ENCODE data around the gene NT5C3B.
"Not testable (repeated sequence)": the region's sequence is repeated elsewhere in the genome, so short reads cannot be mapped to it uniquely, and the experiment has no call there.

NT5C3B gene

DNA sequence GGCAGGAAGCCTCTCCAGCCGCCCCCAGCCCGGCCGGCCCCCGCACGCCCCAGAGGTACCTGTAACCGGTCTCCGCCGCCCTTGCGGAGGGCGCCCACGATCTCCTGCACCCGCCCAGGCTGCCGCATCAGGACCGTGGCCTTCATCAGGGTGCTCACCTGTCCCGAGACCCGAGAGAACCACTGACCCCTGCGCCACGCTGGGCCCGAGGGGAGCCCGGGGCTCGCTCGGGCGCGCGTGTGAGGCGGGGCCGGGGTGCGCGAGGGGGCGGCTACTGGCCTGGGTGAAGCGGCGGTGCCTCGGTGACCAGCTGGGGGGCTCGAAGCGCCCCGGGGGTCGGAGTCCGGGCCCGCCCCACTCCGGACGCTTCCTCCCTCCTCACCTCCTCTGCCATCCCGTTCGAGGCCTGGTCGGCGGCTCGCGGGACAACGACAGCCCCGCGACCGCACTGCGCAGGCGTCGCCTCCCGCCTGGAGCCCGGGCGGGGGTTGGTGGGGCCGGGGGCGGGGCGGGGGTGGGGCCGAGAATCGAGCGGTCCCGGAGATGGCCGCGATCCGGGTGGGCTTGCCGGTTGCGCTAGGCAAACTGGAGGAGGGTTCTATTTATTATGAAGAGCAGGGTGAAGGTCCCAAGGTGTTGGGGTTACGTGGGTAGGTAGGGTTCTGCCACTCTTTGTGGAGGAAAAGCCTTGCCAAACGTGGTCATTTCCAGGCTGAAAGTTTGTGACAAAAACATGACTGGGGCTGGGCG, at the start of gene NT5C3B:
NT5C3B (minus strand) TSS at position 433 of the 750 bp plus-strand sequence; CDS start at position 394, 39 bp downstream.
- Mint-ChIP-seq H3K36me3 (ENCODE audit: low read depth) (peaks cover 8% of the 10 kb centered on the region), H3K4me1 (ENCODE audit: low read depth) (peaks cover 13% of the 10 kb centered on the region), H3K27ac (peak within 1 kb of the TSS; percentile 62), H3K27me3 (ENCODE audit: low read depth) (peaks cover 2% of the 10 kb centered on the region), H3K9me3 (no peaks in the 10 kb centered on the region), H3K4me3 (peak within 1 kb of the TSS; percentile 84)
- DNase-seq (ENCODE audit: low spot score), result peak; percentile 51

DNA sequence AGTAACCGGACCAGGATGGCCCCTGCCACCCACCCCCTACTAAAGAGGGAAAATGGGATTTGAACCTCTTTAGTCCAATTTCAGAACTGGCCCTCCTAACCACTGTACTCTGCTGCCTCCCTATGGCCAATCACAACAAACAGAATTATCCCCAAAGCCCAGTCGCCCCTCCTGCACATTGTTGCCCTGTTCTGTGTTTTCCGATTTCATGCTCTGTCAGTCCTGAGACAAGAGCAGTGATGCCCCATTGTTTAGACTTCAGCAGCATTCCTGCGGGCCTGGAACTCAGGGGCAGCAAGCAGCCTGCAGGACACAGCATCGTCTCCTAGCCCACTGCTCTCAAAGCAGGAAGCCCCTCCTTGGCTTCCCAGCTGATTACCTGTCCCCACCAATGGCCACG, 49.7 kb upstream of the NT5C3B start:
- Mint-ChIP-seq H3K27ac (no peak overlapping the region), H3K36me3 (ENCODE audit: low read depth) (peaks cover 54% of the 10 kb centered on the region)

DNA sequence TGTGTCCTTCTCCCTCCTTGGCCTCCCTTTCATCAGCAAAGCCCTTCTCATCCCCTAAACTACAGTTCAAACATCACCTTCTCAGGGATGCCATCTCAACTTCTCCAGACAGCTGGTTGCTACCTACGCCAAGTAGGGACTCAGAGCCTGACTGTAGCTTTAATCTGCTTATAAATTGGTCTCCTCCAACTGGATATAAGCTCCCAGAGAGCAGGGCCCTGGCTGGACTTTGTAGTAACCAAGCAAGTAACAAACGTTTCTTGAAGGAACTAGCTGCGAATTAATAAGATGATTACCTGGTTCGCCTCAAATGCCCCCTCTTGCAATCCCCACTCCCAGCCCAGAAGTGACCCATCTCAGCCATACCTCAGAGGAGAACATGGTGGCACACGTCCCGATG, 46.7 kb upstream of the NT5C3B start:
- Mint-ChIP-seq H3K4me1 (ENCODE audit: low read depth) (peaks cover 9% of the 10 kb centered on the region), H3K27me3 (ENCODE audit: low read depth) (no peaks in the 10 kb centered on the region), H3K27ac (peak overlapping the region; percentile 1), H3K4me3 (no peak overlapping the region), H3K9me3 (no peaks in the 10 kb centered on the region), H3K36me3 (ENCODE audit: low read depth) (peaks cover 61% of the 10 kb centered on the region)
- no peak for DNase-seq (ENCODE audit: low spot score)

More for the DNA sequence above, 49.7 kb upstream of the NT5C3B start:
- Mint-ChIP-seq H3K4me3 (no peak overlapping the region), H3K4me1 (ENCODE audit: low read depth) (peaks cover 6% of the 10 kb centered on the region), H3K27me3 (ENCODE audit: low read depth) (no peaks in the 10 kb centered on the region), H3K9me3 (no peaks in the 10 kb centered on the region)
- no peak for DNase-seq (ENCODE audit: low spot score)

DNA sequence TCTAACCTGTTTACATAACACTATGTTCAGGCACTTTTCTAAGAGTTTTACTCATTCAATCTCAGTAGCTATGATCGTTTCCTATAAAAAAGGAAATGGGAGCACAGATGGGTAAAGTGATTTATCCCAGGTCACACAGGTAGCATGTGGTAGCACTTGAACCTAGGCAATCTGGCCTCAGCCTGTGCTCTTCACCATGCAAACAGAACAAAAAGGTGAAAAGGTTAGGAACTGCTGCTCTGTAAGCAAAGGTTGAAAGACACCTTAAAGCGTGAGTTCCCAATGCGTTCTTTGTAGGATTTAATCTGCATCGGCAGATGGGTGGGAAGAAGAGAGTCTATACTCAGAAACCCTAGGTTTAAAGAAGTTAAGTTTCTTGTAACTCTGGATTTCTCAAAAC, 44.1 kb upstream of the NT5C3B start:
- Mint-ChIP-seq H3K36me3 (ENCODE audit: low read depth) (peaks cover 56% of the 10 kb centered on the region), H3K9me3 (no peaks in the 10 kb centered on the region), H3K27ac (no peak overlapping the region), H3K27me3 (ENCODE audit: low read depth) (no peaks in the 10 kb centered on the region), H3K4me3 (no peak overlapping the region), H3K4me1 (ENCODE audit: low read depth) (peaks cover 9% of the 10 kb centered on the region)
- no peak for DNase-seq (ENCODE audit: low spot score)

DNA sequence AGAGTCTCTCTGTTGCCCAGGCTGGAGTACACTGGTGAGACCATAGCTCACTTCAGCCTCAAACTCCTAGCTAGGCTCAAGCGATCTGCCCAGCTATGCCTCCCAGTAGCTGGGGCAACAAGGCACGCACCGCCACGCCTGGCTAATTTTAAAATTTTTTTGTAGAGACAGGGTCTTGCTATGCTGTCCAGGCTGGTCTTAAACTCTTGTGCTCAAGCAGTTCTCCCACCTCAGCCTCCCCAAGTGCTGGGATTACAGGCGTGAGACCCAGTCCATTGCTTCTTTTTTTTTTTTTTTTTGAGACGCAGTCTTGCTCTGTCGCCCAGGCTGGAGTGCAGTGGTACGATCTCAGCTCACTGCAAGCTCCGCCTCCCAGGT, 38.2 kb upstream of the NT5C3B start:
- H3K27ac Mint-ChIP-seq; H3K27me3 Mint-ChIP-seq (ENCODE audit: low read depth); H3K4me3 Mint-ChIP-seq; H3K9me3 Mint-ChIP-seq; DNase-seq (ENCODE audit: low spot score): not testable (repeated sequence)
- Mint-ChIP-seq H3K36me3 (ENCODE audit: low read depth) (peaks cover 69% of the 10 kb centered on the region), H3K4me1 (ENCODE audit: low read depth) (peaks cover 26% of the 10 kb centered on the region)

DNA sequence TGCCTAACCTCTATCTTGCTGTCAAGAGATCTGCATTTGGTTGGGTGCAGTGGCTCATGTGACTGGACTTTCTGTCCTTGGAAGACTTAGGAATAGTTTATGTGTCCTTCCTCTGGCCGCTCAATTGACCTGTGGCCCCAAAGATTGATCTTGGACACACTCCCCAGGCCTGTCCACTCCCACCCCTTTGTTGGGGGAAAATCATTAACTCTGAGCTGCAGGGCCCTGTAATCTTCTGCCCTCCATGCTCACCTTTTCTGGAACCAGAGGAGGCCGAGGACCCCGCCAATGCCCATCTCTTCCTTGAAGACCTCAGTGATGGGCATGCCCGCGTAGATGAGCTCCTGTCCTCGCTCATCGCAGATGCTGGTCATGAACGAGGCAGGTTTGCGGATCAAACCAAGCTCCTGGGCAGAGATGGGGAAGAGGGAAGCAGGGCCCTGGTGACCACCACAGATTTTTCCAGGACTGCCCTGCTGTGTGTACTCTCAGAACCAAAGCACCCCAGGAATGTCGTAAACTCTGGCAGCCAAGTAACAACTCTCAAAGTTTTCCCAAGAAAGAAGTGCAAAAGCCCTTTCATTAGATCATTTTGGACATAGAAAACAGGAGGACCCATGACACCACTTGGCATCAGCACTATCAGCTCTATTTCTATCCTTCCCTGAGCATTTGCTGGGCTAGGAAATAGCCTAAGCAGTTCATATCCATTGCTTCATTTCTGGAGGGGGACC, 37.7 kb upstream of the NT5C3B start:
- peaks cover 69% of the 10 kb centered on the region for H3K36me3 Mint-ChIP-seq (ENCODE audit: low read depth)

DNA sequence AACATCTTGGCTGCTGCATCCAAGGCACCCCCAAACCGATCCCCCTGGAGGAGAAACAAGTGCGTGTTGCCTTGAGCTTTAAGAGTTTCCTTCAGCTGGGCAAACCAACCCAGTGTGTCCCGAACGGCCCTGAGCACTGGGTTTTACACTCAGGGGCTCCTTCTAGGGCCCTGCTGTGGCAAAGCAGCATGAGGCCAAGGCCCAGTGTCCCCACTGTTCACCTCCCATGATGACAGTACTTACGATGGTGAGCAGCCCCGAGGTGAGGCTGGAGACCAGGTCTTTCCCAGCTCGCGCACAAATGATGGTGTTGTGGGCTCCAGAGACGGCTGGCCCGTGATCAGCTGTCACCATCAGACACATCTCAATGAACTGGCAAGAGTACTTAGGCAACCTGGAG, 35.8 kb upstream of the NT5C3B start:
- Mint-ChIP-seq H3K27ac (no peak overlapping the region), H3K27me3 (ENCODE audit: low read depth) (no peaks in the 10 kb centered on the region), H3K4me3 (peak overlapping the region; percentile 15), H3K36me3 (ENCODE audit: low read depth) (peaks cover 68% of the 10 kb centered on the region), H3K9me3 (no peaks in the 10 kb centered on the region), H3K4me1 (ENCODE audit: low read depth) (peaks cover 48% of the 10 kb centered on the region)
- DNase-seq (ENCODE audit: low spot score), result no peak

More for the DNA sequence above, 37.7 kb upstream of the NT5C3B start:
- no peaks in the 10 kb centered on the region for H3K9me3 Mint-ChIP-seq
- DNase-seq (ENCODE audit: low spot score), result no peak
- no peaks in the 10 kb centered on the region for H3K27me3 Mint-ChIP-seq (ENCODE audit: low read depth)
- peak overlapping the region; percentile 10 for H3K27ac Mint-ChIP-seq
- peaks cover 32% of the 10 kb centered on the region for H3K4me1 Mint-ChIP-seq (ENCODE audit: low read depth)
- H3K4me3 Mint-ChIP-seq, result no peak overlapping the region

DNA sequence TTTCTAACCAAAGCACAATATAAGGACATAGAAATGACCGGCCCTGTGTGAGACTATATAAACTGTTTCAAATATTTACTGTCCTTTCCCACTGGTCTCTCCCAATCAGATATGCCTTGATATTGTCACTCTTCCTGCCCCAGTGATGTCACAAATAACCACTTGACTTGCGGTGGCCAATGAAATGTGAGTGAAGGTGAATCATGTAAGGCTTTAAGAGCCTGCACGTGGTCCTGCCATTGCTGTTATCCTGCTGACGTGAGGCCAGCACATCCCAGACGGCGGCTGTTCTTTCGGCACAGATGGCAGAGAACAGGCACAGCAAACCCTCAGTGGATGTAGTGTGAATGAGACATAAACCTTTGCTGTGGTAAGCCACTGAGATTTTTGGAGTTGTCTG, 34.6 kb upstream of the NT5C3B start:
- H3K4me3 Mint-ChIP-seq, result no peak overlapping the region
- DNase-seq (ENCODE audit: low spot score), result no peak

DNA sequence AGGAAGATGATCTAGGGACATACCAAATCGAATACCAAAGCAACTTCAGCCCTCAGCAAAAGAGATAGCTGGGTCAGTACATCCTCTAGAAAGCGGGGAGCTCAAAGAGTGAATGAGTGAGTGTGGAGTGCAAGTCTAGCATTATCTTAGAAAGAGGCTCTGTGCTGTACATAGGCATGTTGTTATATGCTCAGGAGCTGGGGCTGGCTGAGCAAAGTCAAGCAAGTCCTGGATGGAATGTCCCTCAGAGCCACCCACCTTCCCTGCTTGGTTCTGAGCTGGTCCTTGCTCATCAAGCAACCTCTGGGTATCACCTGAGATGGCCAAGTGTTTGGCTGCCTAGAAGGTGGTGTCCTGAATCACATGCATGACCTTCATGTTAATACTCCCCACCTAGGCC, 34.1 kb upstream of the NT5C3B start:
- H3K27ac Mint-ChIP-seq, result peak overlapping the region; percentile 93
- H3K4me1 Mint-ChIP-seq (ENCODE audit: low read depth), result peaks cover 54% of the 10 kb centered on the region
- H3K9me3 Mint-ChIP-seq, result no peaks in the 10 kb centered on the region
- DNase-seq (ENCODE audit: low spot score), result no peak
- peaks cover 68% of the 10 kb centered on the region for H3K36me3 Mint-ChIP-seq (ENCODE audit: low read depth)
- H3K27me3 Mint-ChIP-seq (ENCODE audit: low read depth), result no peaks in the 10 kb centered on the region
- H3K4me3 Mint-ChIP-seq, result peak overlapping the region; percentile 79

More for the DNA sequence above, 34.6 kb upstream of the NT5C3B start:
- Mint-ChIP-seq H3K9me3 (no peaks in the 10 kb centered on the region), H3K27ac (peak overlapping the region; percentile 93), H3K4me1 (ENCODE audit: low read depth) (peaks cover 52% of the 10 kb centered on the region), H3K36me3 (ENCODE audit: low read depth) (peaks cover 68% of the 10 kb centered on the region), H3K27me3 (ENCODE audit: low read depth) (no peaks in the 10 kb centered on the region)

DNA sequence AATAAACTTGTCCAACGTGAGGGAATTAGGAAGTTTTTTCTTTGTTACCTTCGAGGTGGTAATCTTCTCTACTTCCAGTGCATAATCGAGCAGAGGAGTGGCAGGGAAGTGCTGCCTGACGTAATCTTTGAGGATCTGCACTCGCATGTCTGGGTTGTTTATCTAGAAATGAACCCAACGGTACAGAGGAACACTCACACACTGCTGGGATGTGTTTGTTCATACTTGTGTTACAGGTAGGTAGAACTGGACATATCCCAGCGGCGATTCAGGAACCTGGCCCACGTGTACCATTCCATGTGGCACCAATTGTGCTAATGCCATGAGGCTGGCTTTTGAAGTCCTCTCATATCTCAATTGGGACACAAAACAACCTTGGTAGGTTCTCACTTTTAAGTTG, 33.4 kb upstream of the NT5C3B start:
- Mint-ChIP-seq H3K36me3 (ENCODE audit: low read depth) (peaks cover 65% of the 10 kb centered on the region), H3K27me3 (ENCODE audit: low read depth) (no peaks in the 10 kb centered on the region), H3K4me1 (ENCODE audit: low read depth) (peaks cover 54% of the 10 kb centered on the region), H3K4me3 (peak overlapping the region; percentile 79), H3K9me3 (no peaks in the 10 kb centered on the region), H3K27ac (peak overlapping the region; percentile 93)
- peak; percentile 28 for DNase-seq (ENCODE audit: low spot score)

DNA sequence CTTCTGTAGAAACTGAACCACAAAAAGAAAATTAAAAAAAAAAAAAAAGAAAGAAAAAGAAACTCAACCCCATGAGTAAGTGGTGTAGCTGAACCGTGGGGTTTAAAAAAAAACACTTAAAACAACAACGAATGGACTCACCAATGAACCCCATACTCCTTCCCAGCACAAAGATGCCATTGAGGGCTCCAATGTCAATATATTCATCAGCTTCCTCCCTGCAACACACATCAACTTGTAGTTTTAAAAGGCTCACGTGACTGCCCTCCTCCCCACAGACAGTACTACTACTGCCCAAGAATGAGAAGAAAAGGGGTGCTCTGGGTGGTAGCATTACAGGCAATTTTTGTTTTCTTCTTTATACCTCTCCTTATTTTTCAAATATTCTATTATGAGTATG, 32.5 kb upstream of the NT5C3B start:
- Mint-ChIP-seq H3K36me3 (ENCODE audit: low read depth) (peaks cover 63% of the 10 kb centered on the region), H3K4me3 (peak overlapping the region; percentile 79), H3K27ac (peak overlapping the region; percentile 93), H3K4me1 (ENCODE audit: low read depth) (peaks cover 54% of the 10 kb centered on the region), H3K27me3 (ENCODE audit: low read depth) (no peaks in the 10 kb centered on the region), H3K9me3 (no peaks in the 10 kb centered on the region)
- DNase-seq (ENCODE audit: low spot score), result peak; percentile 41

DNA sequence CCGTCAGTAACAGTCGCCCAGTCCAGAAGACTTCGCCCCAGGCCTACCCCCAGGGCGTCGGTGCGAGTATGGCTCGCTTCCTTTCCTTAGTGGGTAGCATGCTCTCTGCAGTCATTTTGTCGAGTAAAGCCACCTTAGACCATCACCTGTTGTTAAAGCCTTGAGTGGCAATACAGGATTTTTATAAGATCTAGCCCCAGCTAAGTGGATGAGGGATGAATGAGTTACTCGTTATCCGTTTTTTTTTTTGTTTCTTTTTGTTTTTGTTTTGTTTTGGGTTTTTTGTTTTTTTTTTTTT, 29.5 kb upstream of the NT5C3B start:
- H3K4me3 Mint-ChIP-seq, result no peak overlapping the region
- peaks cover 50% of the 10 kb centered on the region for H3K4me1 Mint-ChIP-seq (ENCODE audit: low read depth)
- no peaks in the 10 kb centered on the region for H3K27me3 Mint-ChIP-seq (ENCODE audit: low read depth)
- peak overlapping the region; percentile 86 for H3K27ac Mint-ChIP-seq
- H3K9me3 Mint-ChIP-seq, result no peaks in the 10 kb centered on the region
- no peak for DNase-seq (ENCODE audit: low spot score)
- peaks cover 41% of the 10 kb centered on the region for H3K36me3 Mint-ChIP-seq (ENCODE audit: low read depth)

DNA sequence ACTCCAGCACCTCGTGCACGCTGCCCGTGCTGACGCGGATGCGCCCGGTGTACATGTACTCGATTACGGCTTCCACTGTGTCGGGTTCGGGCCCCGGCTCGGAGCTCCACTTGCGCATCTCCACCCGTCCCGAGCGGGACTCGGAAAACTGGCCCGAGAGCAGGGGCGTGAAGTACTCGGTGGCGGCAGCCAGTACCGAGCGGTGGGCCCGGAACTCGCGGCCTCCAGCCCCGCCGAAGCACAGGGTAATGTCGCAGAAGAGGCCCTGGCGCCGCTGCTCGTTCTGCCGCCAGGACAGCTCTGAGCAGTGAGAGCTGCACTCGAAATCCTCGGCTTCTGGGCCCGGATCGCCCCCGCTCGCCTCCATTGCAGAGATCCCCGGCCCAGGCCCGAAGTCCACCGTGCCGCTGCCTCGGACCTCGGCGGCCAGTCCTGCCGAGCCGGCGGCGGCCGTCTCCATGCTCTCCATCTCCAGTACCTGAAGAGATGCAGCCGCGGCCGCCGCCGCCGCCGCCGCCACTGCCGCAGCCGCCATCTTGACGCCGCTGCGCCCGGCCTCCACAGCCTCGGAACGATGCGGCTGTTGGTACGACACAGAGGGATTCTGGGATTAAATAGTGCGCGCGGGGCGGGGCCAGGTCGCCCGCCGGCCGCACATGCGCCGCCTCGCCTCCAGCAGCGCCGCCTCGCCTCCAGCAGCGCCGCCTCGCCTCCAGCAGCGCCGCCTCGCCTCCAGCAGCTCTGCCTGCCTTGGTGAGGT, 29.0 kb upstream of the NT5C3B start, which contains the start of gene KLHL11:
KLHL11 (minus strand) TSS at position 588 of the 760 bp plus-strand sequence; CDS start at position 535, 53 bp downstream.
- H3K4me1 Mint-ChIP-seq (ENCODE audit: low read depth), result peaks cover 47% of the 10 kb centered on the region
- no peak within 1 kb of the TSS for H3K4me3 Mint-ChIP-seq
- H3K9me3 Mint-ChIP-seq, result no peaks in the 10 kb centered on the region
- DNase-seq (ENCODE audit: low spot score), result peak; percentile 92
- peak within 1 kb of the TSS; percentile 86 for H3K27ac Mint-ChIP-seq
- no peaks in the 10 kb centered on the region for H3K27me3 Mint-ChIP-seq (ENCODE audit: low read depth)
- peaks cover 35% of the 10 kb centered on the region for H3K36me3 Mint-ChIP-seq (ENCODE audit: low read depth)

DNA sequence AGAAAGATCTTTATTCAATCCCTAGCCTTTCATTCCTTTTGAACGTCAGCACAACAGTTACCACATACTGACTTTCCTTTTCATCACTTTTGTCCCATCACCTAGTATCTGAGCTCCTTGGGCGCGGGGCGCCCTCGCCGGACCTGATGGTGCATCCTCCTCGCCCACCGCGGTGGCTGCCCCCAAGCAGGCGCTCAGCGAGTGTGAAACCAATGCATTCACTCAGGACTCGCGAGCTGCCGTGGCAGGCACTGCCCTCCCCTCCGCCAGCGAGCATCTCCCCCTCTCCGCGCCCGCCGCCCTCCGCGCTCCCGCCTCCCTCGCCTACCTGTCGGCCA, 28.4 kb upstream of the NT5C3B start:
- H3K9me3 Mint-ChIP-seq, result no peaks in the 10 kb centered on the region
- H3K27ac Mint-ChIP-seq, result no peak overlapping the region
- H3K4me3 Mint-ChIP-seq, result no peak overlapping the region
- no peaks in the 10 kb centered on the region for H3K27me3 Mint-ChIP-seq (ENCODE audit: low read depth)
- peaks cover 42% of the 10 kb centered on the region for H3K4me1 Mint-ChIP-seq (ENCODE audit: low read depth)
- H3K36me3 Mint-ChIP-seq (ENCODE audit: low read depth), result peaks cover 30% of the 10 kb centered on the region
- DNase-seq (ENCODE audit: low spot score), result peak; percentile 35

Data from T-helper 2 cell treated with Interferon-gamma antibody and Interleukin-4, amounts not matched to agents 5 μg/mL and 100 μg/mL, for 36 hours (primary cell).